Measurements from ENCODE around the gene DRD2. TPM values are rescaled to one million over a fixed set of nuclear protein-coding genes. Genes with fewer than 3 reads are reported as not detected.

DRD2 gene
- total RNA-seq, 6 donors from 2014 or later = 0.13 TPM; not detected in 5

- Histone ChIP-seq H3K27ac (no peak overlapping the region), H3K36me3 (no peaks in the 10 kb centered on the region), H3K4me1 (peaks cover 0 to 3% (median 0%) of the 10 kb centered on the region in 4 donors), H3K9me3 (no peaks in the 10 kb centered on the region), H3K4me3 (no peak overlapping the region), H3K27me3 (no peaks in the 10 kb centered on the region)
- DNase-seq (no peak), ATAC-seq (ENCODE audit: low FRiP score in 2 of 2) (no peak)
- TF ChIP-seq CTCF (IDR thresholded peaks at IDR 0.05) (no peak), POLR2AphosphoS5 (IDR thresholded peaks at IDR 0.05) (no peak), EP300 (IDR thresholded peaks at IDR 0.05) (no peak), POLR2A (IDR thresholded peaks at IDR 0.05) (no peak)
- WGBS, 2 donors = 66 to 70% methylated on average over 6 of the region's 6 CpGs
Observed at GRCh38 chr11:113436672-113437252, 38.4 kb downstream of the DRD2 start.

GRCh38 chr11:113435190-113435968 lies 39.8 kb downstream of the DRD2 start:
- Histone ChIP-seq H3K9me3 (no peaks in the 10 kb centered on the region), H3K36me3 (no peaks in the 10 kb centered on the region), H3K27ac (no peak overlapping the region), H3K27me3 (no peaks in the 10 kb centered on the region), H3K4me1 (peaks cover 0 to 3% (median 0%) of the 10 kb centered on the region in 4 donors), H3K4me3 (no peak overlapping the region)
- no peak for DNase-seq
- TF ChIP-seq EP300 (IDR thresholded peaks at IDR 0.05) = no peak
- no peak for TF ChIP-seq POLR2AphosphoS5 (IDR thresholded peaks at IDR 0.05)
- TF ChIP-seq CTCF (IDR thresholded peaks at IDR 0.05) = no peak
- no peak for TF ChIP-seq POLR2A (IDR thresholded peaks at IDR 0.05)
- 75 to 79% methylated on average over 7 to 8 of the region's 8 CpGs for WGBS, 2 donors
- no peak for ATAC-seq (ENCODE audit: low FRiP score in 2 of 2)

- Histone ChIP-seq H3K4me3 (no peak overlapping the region), H3K36me3 (no peaks in the 10 kb centered on the region), H3K9me3 (no peaks in the 10 kb centered on the region), H3K4me1 (no peaks in the 10 kb centered on the region), H3K27me3 (no peaks in the 10 kb centered on the region), H3K27ac (no peak overlapping the region)
- WGBS, 2 donors = 85 to 100% methylated on average over 4 of the region's 4 CpGs
- ATAC-seq (ENCODE audit: low FRiP score in 2 of 2) (no peak), DNase-seq (no peak)
- TF ChIP-seq EP300 (IDR thresholded peaks at IDR 0.05) (no peak), CTCF (IDR thresholded peaks at IDR 0.05) (no peak), POLR2A (IDR thresholded peaks at IDR 0.05) (no peak), POLR2AphosphoS5 (IDR thresholded peaks at IDR 0.05) (no peak)
Observed at GRCh38 chr11:113431746-113432145, 43.5 kb downstream of the DRD2 start.

GRCh38 chr11:113426686-113427085 lies 48.5 kb downstream of the DRD2 start:
- no peak overlapping the region for H3K4me3 ChIP-seq
- ATAC-seq (ENCODE audit: low FRiP score in 2 of 2) = no peak
- no peak for TF ChIP-seq POLR2AphosphoS5 (IDR thresholded peaks at IDR 0.05)
- no peak for TF ChIP-seq CTCF (IDR thresholded peaks at IDR 0.05)
- TF ChIP-seq POLR2A (IDR thresholded peaks at IDR 0.05) = no peak
- TF ChIP-seq EP300 (IDR thresholded peaks at IDR 0.05) = no peak
- no peaks in the 10 kb centered on the region for H3K36me3 ChIP-seq
- no peak for DNase-seq
- H3K27ac ChIP-seq = no peak overlapping the region
- H3K27me3 ChIP-seq = no peaks in the 10 kb centered on the region
- WGBS, 2 donors = 92 to 95% methylated on average over 6 of the region's 6 CpGs
- no peaks in the 10 kb centered on the region for H3K9me3 ChIP-seq
- no peaks in the 10 kb centered on the region for H3K4me1 ChIP-seq

Data from upper lobe of left lung (tissue), 6 donors.